NCI-H2196 (cell line): Measurements from ENCODE around the gene ENDOV.
A peak's percentile ranks its signal among the peaks of the same experiment; 100 is the strongest.

Source experiments
- DNase-seq: peaks from one replicate; lab custom pipeline; 2025; ENCODE audit not compliant: unreplicated experiment; lab: John Stamatoyannopoulos, UW

ENDOV gene

GRCh38 chr17:80465327-80465974 lies 50.5 kb downstream of the ENDOV start:
- DNase-seq, result no peak

GRCh38 chr17:80466188-80466705 lies 51.3 kb downstream of the ENDOV start:
- no peak for DNase-seq

- no peak for DNase-seq
These were observed 53.3 kb downstream of the ENDOV start for GRCh38 chr17:80468242-80468641.

- DNase-seq, result no peak
These were observed 54.0 kb downstream of the ENDOV start for GRCh38 chr17:80468781-80469493.

- no peak for DNase-seq
These were observed 54.7 kb downstream of the ENDOV start for GRCh38 chr17:80469667-80470066.

- DNase-seq, result no peak
These were observed 55.6 kb downstream of the ENDOV start for GRCh38 chr17:80470603-80471002.

GRCh38 chr17:80471922-80472321 lies 57.0 kb downstream of the ENDOV start:
- no peak for DNase-seq

- DNase-seq, result no peak
These were observed 58.0 kb downstream of the ENDOV start for GRCh38 chr17:80472996-80473395.

GRCh38 chr17:80473701-80474100 lies 58.7 kb downstream of the ENDOV start:
- no peak for DNase-seq

GRCh38 chr17:80474231-80474960 lies 59.4 kb downstream of the ENDOV start:
- DNase-seq, result peak; percentile 81

- no peak for DNase-seq
These were observed 60.3 kb downstream of the ENDOV start for GRCh38 chr17:80474961-80475909.

GRCh38 chr17:80475910-80476876 lies 61.2 kb downstream of the ENDOV start, which contains the start of gene NPTX1:
NPTX1 (minus strand) TSS chr17:80476607; CDS start chr17:80476446, 161 bp downstream.
- DNase-seq, result peak; percentile 80

- peak; percentile 49 for DNase-seq
These were observed 62.1 kb downstream of the ENDOV start for GRCh38 chr17:80476877-80477646.

GRCh38 chr17:80477647-80478478 lies 62.9 kb downstream of the ENDOV start:
- peak; percentile 47 for DNase-seq

GRCh38 chr17:80478487-80479245 lies 63.7 kb downstream of the ENDOV start:
- no peak for DNase-seq

GRCh38 chr17:80479246-80479566 lies 64.2 kb downstream of the ENDOV start:
- DNase-seq, result no peak

GRCh38 chr17:80480248-80480647 lies 65.3 kb downstream of the ENDOV start:
- no peak for DNase-seq
